ENCODE results near the gene GABARAP. TPM values are rescaled to one million over a fixed set of nuclear protein-coding genes. Genes with fewer than 3 reads are reported as not detected.

Gene GABARAP
- total and polyA plus RNA-seq, 2 of the 8 experiments (the other 6 are each of a cell fraction or from before 2014, with no cell fraction given), result 252 to 581 TPM

DNA sequence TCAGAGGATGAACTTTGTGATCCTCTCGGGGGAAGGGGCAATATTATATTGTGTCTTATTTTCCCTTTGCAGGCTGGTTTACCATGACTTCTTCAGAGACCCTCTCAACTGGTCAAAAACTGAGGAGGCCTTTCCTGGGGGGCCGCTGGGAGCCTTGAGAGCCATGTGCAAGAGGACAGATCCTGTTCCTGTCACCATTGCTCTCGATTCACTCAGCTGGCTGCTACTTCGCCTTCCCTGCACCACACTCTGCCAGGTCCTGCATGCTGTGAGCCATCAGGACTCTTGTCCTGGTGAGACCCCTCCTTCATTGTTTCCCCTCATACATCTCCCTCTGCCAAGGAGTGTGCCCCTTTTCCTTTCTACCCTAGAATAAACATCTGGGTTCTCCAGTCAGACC, 12.3 kb upstream of the GABARAP start:
- Histone ChIP-seq H4K5ac (ENCODE audit: insufficient read length, low read depth, low read length) (no peak overlapping the region), H2BK15ac (ENCODE audit: low read length) (no peak overlapping the region), H3K79me2 (ENCODE audit: control insufficient read depth in 1 of 2, insufficient read depth in 2 of 2, low read length in 2 of 2) (peaks cover 12 to 36% of the 10 kb centered on the region in 2 experiments), H3K18ac (ENCODE audit: extremely low read depth, low read length) (no peak overlapping the region), H3K27ac (ENCODE audit: low read depth, low read length) (no peak overlapping the region), H3K4me1 (replicated peaks in 1 of 4; ENCODE audit: control insufficient read depth in 3 of 4, insufficient read depth in 4 of 4, low read length in 3 of 4) (peaks cover 0 to 9% (median 4%) of the 10 kb centered on the region in 4 experiments; a peak in 6 of 7 replicates), H3K56ac (replicated peaks; ENCODE audit: insufficient read length, low read depth, low read length) (no peak overlapping the region), H2AK5ac (ENCODE audit: low read depth, low read length) (no peak overlapping the region), H3K14ac (ENCODE audit: insufficient read length) (no peak overlapping the region), H3K79me1 (ENCODE audit: low read depth, low read length) (peaks cover 10% of the 10 kb centered on the region), H3K36me3 (ENCODE audit: control insufficient read depth in 2 of 4, insufficient read depth in 4 of 4, low read length in 3 of 4) (peaks cover 2 to 32% (median 19%) of the 10 kb centered on the region in 4 experiments), H2BK12ac (ENCODE audit: low read depth, low read length) (no peak overlapping the region), H3K9ac (replicated peaks in 1 of 4; ENCODE audit: extremely low read depth in 1 of 4, low read depth in 3 of 4, low read length in 3 of 4) (no peak overlapping the region), H2AFZ (ENCODE audit: low read length) (no peak overlapping the region), H3K4me3 (ENCODE audit: extremely low read depth in 1 of 4, insufficient read depth in 2 of 4, low read depth in 3 of 4, low read length in 4 of 4) (no peak overlapping the region), H3K23me2 (ENCODE audit: low read depth, low read length) (peaks cover 7% of the 10 kb centered on the region), H3K27me3 (replicated peaks in 1 of 4; ENCODE audit: control insufficient read depth in 3 of 4, extremely low read depth in 1 of 4, insufficient read depth in 3 of 4, low read length in 3 of 4) (no peaks in the 10 kb centered on the region), H2BK5ac (ENCODE audit: low read depth, low read length) (no peak overlapping the region), H3K23ac (ENCODE audit: insufficient read length) (no peak overlapping the region), H4K8ac (ENCODE audit: extremely low read depth, insufficient read depth, low read length) (no peak overlapping the region), H4K20me1 (replicated peaks in 1 of 2; ENCODE audit: control insufficient read depth in 1 of 2, insufficient read depth in 2 of 2, low read length in 2 of 2) (peaks cover 2 to 12% of the 10 kb centered on the region in 2 experiments), H3K9me3 (ENCODE audit: insufficient read depth in 2 of 2, low read depth in 1 of 2, low read length in 1 of 2) (no peaks in the 10 kb centered on the region), H3K4me2 (ENCODE audit: insufficient read depth in 1 of 2, low read depth in 2 of 2, low read length in 2 of 2) (no peak overlapping the region), H2BK20ac (ENCODE audit: low read length) (no peak overlapping the region), H4K91ac (replicated peaks; ENCODE audit: insufficient read length, low read length) (no peak overlapping the region), H3K4ac (replicated peaks; ENCODE audit: insufficient read length, low read depth, low read length) (no peak overlapping the region), H2BK120ac (replicated peaks; ENCODE audit: low read depth, low read length) (no peak overlapping the region)
- DNase-seq (ENCODE audit: low read depth in 1 of 2, low spot score in 2 of 2) (no peak), FAIRE-seq (no peak)
- WGBS, 2 experiments (ENCODE audit: extremely low coverage in 1 of 2, insufficient coverage in 1 of 2, insufficient read length in 1 of 2, insufficient replicate concordance in 2 of 2, low coverage in 1 of 2, low lambda C conversion rate in 2 of 2, missing lambda C conversion rate in 1 of 2), result 93% methylated on average over 4 of the region's 4 CpGs; no CpG with 5 or more reads in 1 of the 2 experiments
- POLR2A ChIA-PET (ENCODE audit: partially characterized antibody), result interaction anchor here (1.0 to 13.7 kb wide), 9 partner anchors 10 to 75 kb away, joined by 3 to 161 read pairs (median 7); partner anchors contain the start of genes ACADVL, DLG4, DVL2 and GABARAP
- CTCF ChIA-PET (ENCODE audit: partially characterized antibody), result interaction anchor here (0.6 to 0.8 kb wide), 4 partner anchors 11 to 1948 kb away, joined by 3 read pairs; no protein-coding TSS in a partner anchor
- TF ChIP-seq POLR2A (IDR thresholded peaks at IDR 0.05; ENCODE audit: control extremely low read depth in 1 of 2, low read depth in 2 of 2, low read length in 2 of 2) (peak in 1 of 2 experiments; percentile 40; a peak in 2 of 3 replicates), POLR2AphosphoS5 (IDR thresholded peaks at IDR 0.05; ENCODE audit: low read depth, low read length) (peak; percentile 67; the same call in 1 of the 2 replicates), CBX5 (IDR thresholded peaks at IDR 0.05; ENCODE audit: low read depth, low read length) (no peak)
